ENCODE results near the gene PEX7. TPM values are rescaled to one million over a fixed set of nuclear protein-coding genes. Genes with fewer than 3 reads are reported as not detected.
"Not testable (repeated sequence)": the region's sequence is repeated elsewhere in the genome, so short reads cannot be mapped to it uniquely, and the experiment has no call there.

The PEX7 gene
- total RNA-seq, 4 donors from 2014 or later = 9.0 to 21.5 (median 11.7) TPM; not detected in 1

GRCh38 chr6:136869451-136869850 is 47.1 kb downstream of the PEX7 start:
- TF ChIP-seq CTCF (IDR thresholded peaks at IDR 0.05) = no peak
- no peak for TF ChIP-seq POLR2A (IDR thresholded peaks at IDR 0.05)
- peaks cover 0 to 6% of the 10 kb centered on the region in 2 donors for H3K9me3 ChIP-seq
- intact Hi-C loops (cut with DNase I; ENCODE audit: low total_unique reads) = no loop called here
- no peak overlapping the region for H3K27ac ChIP-seq
- H3K4me1 ChIP-seq = no peaks in the 10 kb centered on the region
- H3K4me3 ChIP-seq = no peak overlapping the region
- H3K36me3 ChIP-seq = no peaks in the 10 kb centered on the region
- H3K27me3 ChIP-seq = no peaks in the 10 kb centered on the region
- DNase-seq = no peak

- no peak overlapping the region for H3K4me3 ChIP-seq
- peaks cover 0 to 6% of the 10 kb centered on the region in 2 donors for H3K9me3 ChIP-seq
- H3K36me3 ChIP-seq = no peaks in the 10 kb centered on the region
- TF ChIP-seq CTCF (IDR thresholded peaks at IDR 0.05) (no peak), POLR2A (IDR thresholded peaks at IDR 0.05) (no peak)
- no peak overlapping the region for H3K27ac ChIP-seq
- no peaks in the 10 kb centered on the region for H3K4me1 ChIP-seq
- intact Hi-C loops (cut with DNase I; ENCODE audit: low total_unique reads) = no loop called here
- no peaks in the 10 kb centered on the region for H3K27me3 ChIP-seq
- DNase-seq = no peak
Observed at GRCh38 chr6:136873748-136874147, 51.4 kb downstream of the PEX7 start.

- H3K36me3 ChIP-seq; intact Hi-C loops (cut with DNase I; ENCODE audit: low total_unique reads); H3K27me3 ChIP-seq; H3K9me3 ChIP-seq; H3K4me3 ChIP-seq; DNase-seq; H3K4me1 ChIP-seq; H3K27ac ChIP-seq: not testable (repeated sequence)
Observed at GRCh38 chr6:136876469-136876868, 54.1 kb downstream of the PEX7 start.

GRCh38 chr6:136880748-136881460 is 58.5 kb downstream of the PEX7 start:
- no peak for TF ChIP-seq POLR2A (IDR thresholded peaks at IDR 0.05)
- H3K9me3 ChIP-seq = no peaks in the 10 kb centered on the region
- H3K4me1 ChIP-seq = no peaks in the 10 kb centered on the region
- no peak for DNase-seq
- intact Hi-C loops (cut with DNase I; ENCODE audit: low total_unique reads) = no loop called here
- H3K36me3 ChIP-seq = no peaks in the 10 kb centered on the region
- H3K27me3 ChIP-seq = no peaks in the 10 kb centered on the region
- no peak overlapping the region for H3K27ac ChIP-seq
- H3K4me3 ChIP-seq = no peak overlapping the region

GRCh38 chr6:136886091-136886490 is 63.7 kb downstream of the PEX7 start:
- intact Hi-C loops (cut with DNase I; ENCODE audit: low total_unique reads) = no loop called here
- Histone ChIP-seq H3K4me1 (no peaks in the 10 kb centered on the region), H3K9me3 (no peaks in the 10 kb centered on the region), H3K4me3 (no peak overlapping the region), H3K27me3 (no peaks in the 10 kb centered on the region), H3K27ac (no peak overlapping the region), H3K36me3 (no peaks in the 10 kb centered on the region)
- DNase-seq = no peak
- no peak for TF ChIP-seq CTCF (IDR thresholded peaks at IDR 0.05)
- no peak for TF ChIP-seq POLR2A (IDR thresholded peaks at IDR 0.05)

- H3K27me3 ChIP-seq = no peaks in the 10 kb centered on the region
- TF ChIP-seq POLR2A (IDR thresholded peaks at IDR 0.05) (no peak), CTCF (IDR thresholded peaks at IDR 0.05) (no peak)
Observed at GRCh38 chr6:136887953-136888352, 65.6 kb downstream of the PEX7 start.

More at GRCh38 chr6:136887953-136888352, 65.6 kb downstream of the PEX7 start:
- DNase-seq = no peak
- Histone ChIP-seq H3K4me3 (no peak overlapping the region), H3K36me3 (no peaks in the 10 kb centered on the region), H3K9me3 (no peaks in the 10 kb centered on the region), H3K4me1 (no peaks in the 10 kb centered on the region), H3K27ac (no peak overlapping the region)
- intact Hi-C loops (cut with DNase I; ENCODE audit: low total_unique reads) = no loop called here

Measured in uterus (tissue), 4 donors.